GM12878 (cell line): ENCODE measurements around the gene CXCL14. TPM values are rescaled to one million over a fixed set of nuclear protein-coding genes. Genes with fewer than 3 reads are reported as not detected.

ENCODE experiments used
- ATAC-seq: fragments of 200-7000 bp; cut with Tn5 transposase; 3 replicates; pipeline ENCODE4 v1.9.1; 2020; ENCODE audit warnings: mild to moderate bottlenecking, moderate library complexity
- BruUV-seq: library from RNA; stranded (reverse); fragments of 400-500 nt; replicated peaks from 2 replicates; lab custom pipeline; 2021; lab: Mats Ljungman, UMichigan
- CTCF ChIA-PET: fragments of 300-600 bp; sonication (Branson Sonifier 250); formaldehyde crosslinking; extraction: SDS; loops from one replicate; lab custom pipeline; 2021; ENCODE audit warnings: inconsistent platforms; lab: Yijun Ruan, JAX
- POLR2A ChIA-PET: fragments of 350-600 bp; formaldehyde crosslinking; extraction: SDS; loops from one replicate; lab custom pipeline; 2021; ENCODE audit warnings: inconsistent platforms; lab: Charles Lee
- RAD21 ChIA-PET: fragments of 300-600 bp; sonication (Branson Sonifier 250); formaldehyde crosslinking; loops from one replicate; lab custom pipeline; 2023; ENCODE audit warnings: antibody characterized with exemption; ENCODE audit not compliant: unreplicated experiment; lab: Charles Lee
- SMC1A ChIA-PET: fragments of 300-600 bp; sonication (Branson Sonifier 250); formaldehyde crosslinking; loops from one replicate; lab custom pipeline; 2023; ENCODE audit not compliant: unreplicated experiment, uncharacterized antibody; lab: Charles Lee
- DNase-seq: peaks from one replicate; pipeline ENCODE4 v3.0.0-alpha.2; 2011; ENCODE audit warnings: low read depth, low spot score
- FAIRE-seq: peaks from 3 replicates; lab custom pipeline; 2011; peaks lifted over from hg19 to GRCh38; lab: Jason Lieb, UNC
- H2AFZ ChIP-seq: 2 replicates; pipeline ENCODE4 v1.6.0; 2011; ENCODE audit warnings: low read depth, low read length, control low read depth; ENCODE audit not compliant: control insufficient read depth
- H3K27ac ChIP-seq: 2 replicates; pipeline ENCODE4 v1.5.1; 2011; ENCODE audit warnings: control low read depth; ENCODE audit not compliant: control insufficient read depth, insufficient read depth
- H3K27me3 ChIP-seq, 2 experiments: replicated peaks in 1 of 2; 2 replicates each; pipeline versions ENCODE4 v1.6.0 to v1.6.1; 2011; ENCODE audit warnings: low read length in 1 of 2; ENCODE audit not compliant: control insufficient read depth in 2 of 2, insufficient read depth in 2 of 2
- H3K36me3 ChIP-seq, 2 experiments: 2 replicates each; pipeline ENCODE4 v1.5.1; 2011; ENCODE audit warnings: low read length in 1 of 2; ENCODE audit not compliant: control insufficient read depth in 2 of 2, insufficient read depth in 2 of 2
- H3K4me1 ChIP-seq: 2 replicates; pipeline ENCODE4 v1.6.1; 2011; ENCODE audit warnings: mild to moderate bottlenecking, low read length, moderate library complexity, mixed read lengths; ENCODE audit not compliant: control insufficient read depth, insufficient read depth
- H3K4me2 ChIP-seq: 2 replicates; pipeline ENCODE4 v1.6.0; 2011; ENCODE audit warnings: control low read depth; ENCODE audit not compliant: control insufficient read depth, insufficient read depth
- H3K4me3 ChIP-seq: fragments of 200-600 bp; sonication (generic); 2 replicates; pipeline ENCODE4 v1.5.1; 2016
- H3K79me2 ChIP-seq: 2 replicates; pipeline ENCODE4 v1.6.0; 2011; ENCODE audit warnings: low read length; ENCODE audit not compliant: control insufficient read depth, insufficient read depth
- H3K9ac ChIP-seq: 2 replicates; pipeline ENCODE4 v1.8.0; 2011; ENCODE audit warnings: low read length, control low read depth, mixed read lengths; ENCODE audit not compliant: control insufficient read depth, insufficient read depth
- H3K9me3 ChIP-seq: replicated peaks from 3 replicates; pipeline ENCODE4 v1.5.1; 2011; ENCODE audit warnings: mild to moderate bottlenecking, low read length; ENCODE audit not compliant: control insufficient read depth, insufficient read depth
- H4K20me1 ChIP-seq: 2 replicates; pipeline ENCODE4 v1.6.0; 2011; ENCODE audit not compliant: control insufficient read depth, insufficient read depth
- EGR1 ChIP-seq, 2 experiments: IDR thresholded peaks; 1 replicate in 1 of 2; 2 replicates in 1 of 2; pipeline ENCODE4 v1.6.1; 2011 to 2012; ENCODE audit warnings: low read depth in 2 of 2, low read length in 2 of 2, borderline replicate concordance in 1 of 2, mild to moderate bottlenecking in 1 of 2, moderate library complexity in 1 of 2
- HDGF ChIP-seq: fragments of 450-650 bp; IDR thresholded peaks from 2 replicates; pipeline ENCODE4 v1.6.1; 2016; ENCODE audit warnings: antibody characterized with exemption
- MYB ChIP-seq: fragments of 150-350 bp; IDR thresholded peaks from 2 replicates; pipeline ENCODE4 v1.6.1; 2014; ENCODE audit warnings: mild to moderate bottlenecking, low read depth, low read length, borderline replicate concordance
- PRDM15 ChIP-seq: fragments of 450-650 bp; formaldehyde crosslinking; IDR thresholded peaks from 2 replicates; pipeline ENCODE4 v1.4.0; 2020; ENCODE audit warnings: mild to moderate bottlenecking, moderate library complexity
- RBBP5 ChIP-seq: fragments of 200-600 bp; sonication (generic); conservative IDR thresholded peaks from 2 replicates; pipeline ENCODE4 v1.6.1; 2016
- SMAD5 ChIP-seq: IDR thresholded peaks from 2 replicates; pipeline ENCODE4 v1.6.1; 2016; ENCODE audit warnings: antibody characterized with exemption, low read depth
- TCF12 ChIP-seq: IDR thresholded peaks from 2 replicates; pipeline ENCODE4 v1.6.1; 2011; ENCODE audit warnings: low read depth, mild to moderate bottlenecking, low read length
- WGBS: methylation state at CpG from one replicate; pipeline ENCODE4 v1.1.6; 2016; ENCODE audit warnings: low lambda C conversion rate; ENCODE audit not compliant: insufficient replicate concordance, insufficient coverage; ENCODE audit errors: missing lambda C conversion rate; 5-methylcytosine and 5-hydroxymethylcytosine counted together
- in situ Hi-C: fragments of 300-500 bp; cut with MboI; formaldehyde crosslinking; loops from 9 replicates; pipeline ENCODE4 v1.14.3; 2018; ENCODE audit warnings: mixed read lengths
- intact Hi-C: fragments of 100-400 bp; cut with micrococcal nuclease; formaldehyde crosslinking; loops from one replicate; pipeline ENCODE4 v1.14.2; 2022; ENCODE audit not compliant: unreplicated experiment
- polyA plus RNA-seq, 11 experiments: library from polyadenylated mRNA; depleted of rRNA in 4 of 11; unstranded in 6 of 11; stranded (reverse) in 5 of 11; fragments of >200 nt; fragmentation: Nextera tagmentation in 4 of 11; fragmentation: Illumina TruSeq in 1 of 11; extraction: Ambion mirVana in 4 of 11; extraction: Trizol in 1 of 11; gene quantifications; 1 replicate in 1 of 11; 2 replicates in 10 of 11; pipeline versions ENCODE4 v1.2.1 to v1.2.3, GENCODE V29; 2011 to 2016; ENCODE audit warnings: inconsistent platforms in 2 of 11, missing spikeins in 2 of 11, low read depth in 1 of 11
- total RNA-seq, 4 experiments: library from RNA; depleted of rRNA in 3 of 4; stranded (reverse); fragments of >200 nt in 3 of 4; fragmentation: Illumina TruSeq in 1 of 4; extraction: Trizol in 1 of 4; gene quantifications; 2 replicates each; pipeline versions ENCODE4 v1.2.1 to v1.2.3, GENCODE V29; 2013 to 2021

The CXCL14 gene
- total and polyA plus RNA-seq, 10 of the 15 experiments (the other 5 are each of a cell fraction or from before 2014, with no cell fraction given), result 0.05 TPM; not detected in 9

GRCh38 chr5:135570453-135570764, 8.4 kb downstream of the CXCL14 start:
- Histone ChIP-seq H4K20me1 (no peaks in the 10 kb centered on the region), H3K4me2 (no peak overlapping the region), H3K4me1 (no peaks in the 10 kb centered on the region; the same call in 1 of the 2 replicates), H3K27ac (no peak overlapping the region), H3K36me3 (no peaks in the 10 kb centered on the region), H3K9me3 (no peaks in the 10 kb centered on the region), H2AFZ (no peak overlapping the region), H3K79me2 (no peaks in the 10 kb centered on the region), H3K4me3 (no peak overlapping the region), H3K27me3 (no peaks in the 10 kb centered on the region), H3K9ac (no peak overlapping the region)
- ChIA-PET CTCF (interaction anchor here (0.5 to 6.6 kb wide), 7 partner anchors 10 to 1489 kb away, joined by 3 to 68 read pairs (median 11); no protein-coding TSS in a partner anchor), SMC1A (no interaction called here), POLR2A (interaction anchor here (0.7 kb wide), 1 partner anchor 286 kb away, joined by 3 read pairs; no protein-coding TSS in a partner anchor), RAD21 (no interaction called here)
- FAIRE-seq, result no peak
- no peak for DNase-seq
- no TSS peak for BruUV-seq
- no peak for TF ChIP-seq EGR1 (IDR thresholded peaks at IDR 0.05; ENCODE audit: borderline replicate concordance in 1 of 2, low read depth in 2 of 2, low read length in 2 of 2)
- TF ChIP-seq SMAD5, result no peak
- TF ChIP-seq HDGF, result no peak
- no peak for TF ChIP-seq TCF12
- TF ChIP-seq MYB, result no peak
- TF ChIP-seq RBBP5, result no peak
- no peak for TF ChIP-seq PRDM15 (CRISPR knock-in tag)
- in situ Hi-C loops (no loop called here), intact Hi-C loops (no loop called here)
- ATAC-seq, result no peak
- 3% methylated on average over 3 of the region's 3 CpGs for WGBS
